Naive thymus-derived CD4-positive, alpha-beta T cell (primary cell): Measurements from ENCODE around the gene BBS2. TPM values are rescaled to one million over a fixed set of nuclear protein-coding genes. Genes with fewer than 3 reads are reported as not detected.
A peak's percentile ranks its signal among the peaks of the same experiment; 100 is the strongest.

ENCODE experiments used
- ATAC-seq: fragments of 150-1000 bp; cut with Tn5 transposase; 2 replicates; pipeline ENCODE4 v1.10.0; 2021; ENCODE audit warnings: mild to moderate bottlenecking, moderate library complexity
- CTCF ChIA-PET: fragments of 350-600 bp; sonication (Branson Sonifier 250); formaldehyde crosslinking; loops from one replicate; lab custom pipeline; 2021; ENCODE audit warnings: antibody characterized with exemption; lab: Charles Lee
- POLR2A ChIA-PET: fragments of 350-600 bp; sonication (Branson Sonifier 250); formaldehyde crosslinking; loops from one replicate; lab custom pipeline; 2021; ENCODE audit warnings: antibody characterized with exemption, inconsistent platforms; lab: Charles Lee
- DNase-seq, 9 donors: peaks; one replicate each; pipeline versions ENCODE4 v3.0.0 to v3.0.0-alpha.2; 2020 to 2022; ENCODE audit warnings: mixed read lengths in 1 of 9
- H3K27ac ChIP-seq: one replicate; pipeline ENCODE4 v1.7.0; 2013; ENCODE audit warnings: mild to moderate bottlenecking, low read depth, low read length, moderate library complexity
- H3K27me3 ChIP-seq, 2 donors: one replicate each; pipeline ENCODE4 v1.7.0; 2013; ENCODE audit warnings: low read length in 2 of 2, mild to moderate bottlenecking in 2 of 2, moderate library complexity in 2 of 2; ENCODE audit not compliant: control insufficient read depth in 2 of 2, insufficient read depth in 2 of 2
- H3K36me3 ChIP-seq, 3 experiments: 1 replicate in 2 of 3; 2 replicates in 1 of 3; pipeline ENCODE4 v1.7.0; 2013; ENCODE audit warnings: low read length in 3 of 3, mild to moderate bottlenecking in 3 of 3, moderate library complexity in 1 of 3; ENCODE audit not compliant: insufficient read depth in 3 of 3, control insufficient read depth in 2 of 3
- H3K4me1 ChIP-seq, 2 donors: one replicate each; pipeline ENCODE4 v1.7.0; 2013; ENCODE audit warnings: low read length in 2 of 2, mild to moderate bottlenecking in 2 of 2, moderate library complexity in 1 of 2; ENCODE audit not compliant: control insufficient read depth in 2 of 2, insufficient read depth in 2 of 2
- H3K4me3 ChIP-seq: 2 replicates; pipeline ENCODE4 v1.7.0; 2013; ENCODE audit warnings: mild to moderate bottlenecking, low read length
- H3K9me3 ChIP-seq, 3 experiments: 1 replicate in 2 of 3; 2 replicates in 1 of 3; pipeline ENCODE4 v1.7.0; 2013; ENCODE audit warnings: low read length in 3 of 3; ENCODE audit not compliant: control insufficient read depth in 2 of 3
- H3K27ac Mint-ChIP-seq, 9 donors: one replicate each; pipeline ENCODE4 v1.8.0; 2020 to 2022; ENCODE audit warnings: mixed read lengths in 9 of 9, mild to moderate bottlenecking in 8 of 9, moderate library complexity in 5 of 9, inconsistent platforms in 2 of 9
- H3K27me3 Mint-ChIP-seq, 5 donors: one replicate each; pipeline ENCODE4 v1.8.0; 2021 to 2022; ENCODE audit warnings: mixed read lengths in 5 of 5, mild to moderate bottlenecking in 1 of 5
- H3K36me3 Mint-ChIP-seq, 5 donors: one replicate each; pipeline ENCODE4 v1.8.0; 2020 to 2022; ENCODE audit warnings: mixed read lengths in 5 of 5, mild to moderate bottlenecking in 3 of 5, inconsistent platforms in 1 of 5
- H3K4me1 Mint-ChIP-seq, 7 donors: one replicate each; pipeline ENCODE4 v1.8.0; 2020 to 2022; ENCODE audit warnings: mixed read lengths in 7 of 7, mild to moderate bottlenecking in 3 of 7, inconsistent platforms in 1 of 7
- H3K4me3 Mint-ChIP-seq, 10 donors: one replicate each; pipeline ENCODE4 v1.8.0; 2020 to 2022; ENCODE audit warnings: mild to moderate bottlenecking in 10 of 10, mixed read lengths in 10 of 10, moderate library complexity in 6 of 10, inconsistent platforms in 2 of 10
- H3K9me3 Mint-ChIP-seq, 11 donors: one replicate each; pipeline ENCODE4 v1.8.0; 2020 to 2022; ENCODE audit warnings: mixed read lengths in 11 of 11, mild to moderate bottlenecking in 4 of 11, inconsistent platforms in 1 of 11, moderate library complexity in 1 of 11
- intact Hi-C, 2 donors: fragments of 100-400 bp; cut with micrococcal nuclease; formaldehyde crosslinking; loops; one replicate each; pipeline ENCODE4 v1.15.1; 2023
- polyA plus RNA-seq, 2 donors: library from polyadenylated mRNA; unstranded; fragments of 300-500 nt; fragmentation: Illumina TruSeq; gene quantifications; one replicate each; pipeline ENCODE4 v1.2.3, GENCODE V29; 2021
- total RNA-seq, 6 experiments: library from RNA in 5 of 6; stranded (reverse) in 5 of 6; gene quantifications; 1 replicate in 5 of 6; 2 replicates in 1 of 6; pipeline ENCODE4 v1.2.3 and lab custom pipeline; 2021 to 2026

Gene BBS2
- total and polyA plus RNA-seq, 7 experiments from 2014 or later = 14.7 to 130 (median 72.2) TPM

GRCh38 chr16:56515665-56516064 lies 4.2 kb downstream of the BBS2 start:
- Histone ChIP-seq H3K36me3 (peaks cover 1 to 19% (median 8%) of the 10 kb centered on the region in 3 experiments), H3K27ac (no peak overlapping the region), H3K4me1 (peaks cover 7 to 25% of the 10 kb centered on the region in 2 donors), H3K4me3 (no peak overlapping the region), H3K9me3 (no peaks in the 10 kb centered on the region), H3K27me3 (no peaks in the 10 kb centered on the region)
- intact Hi-C loops = loop anchor here in 1 of 2 donors (5.0 to 10.0 kb wide), 2 partner anchors 419 to 672 kb away; partner anchors contain the start of genes HERPUD1, PSME3IP1 and RSPRY1
- H3K27ac Mint-ChIP-seq = peak overlapping the region in 2 of 9 donors; percentile 43 to 46
- ChIA-PET POLR2A (no interaction called here), CTCF (interaction anchor here (0.8 kb wide), 1 partner anchor 58 kb away, joined by 3 read pairs; no protein-coding TSS in a partner anchor)
- peaks cover 0 to 28% (median 9%) of the 10 kb centered on the region in 5 donors for H3K36me3 Mint-ChIP-seq
- no peak for ATAC-seq
- H3K9me3 Mint-ChIP-seq = peaks cover 0 to 2% (median 0%) of the 10 kb centered on the region in 11 donors
- no peak for DNase-seq
- peak overlapping the region in 2 of 10 donors; percentile 13 to 31 for H3K4me3 Mint-ChIP-seq
- peaks cover 17 to 81% (median 72%) of the 10 kb centered on the region in 7 donors for H3K4me1 Mint-ChIP-seq
- H3K27me3 Mint-ChIP-seq = no peaks in the 10 kb centered on the region

GRCh38 chr16:56514845-56515244 lies 5.0 kb downstream of the BBS2 start:
- ChIA-PET CTCF (interaction anchor here (0.6 to 2.7 kb wide), 8 partner anchors 10 to 194 kb away, joined by 3 to 26 read pairs (median 4); no protein-coding TSS in a partner anchor), POLR2A (interaction anchor here (0.6 kb wide), 1 partner anchor 187 kb away, joined by 3 read pairs; no protein-coding TSS in a partner anchor)
- Histone ChIP-seq H3K4me3 (no peak overlapping the region), H3K36me3 (peaks cover 9 to 27% (median 13%) of the 10 kb centered on the region in 3 experiments), H3K27ac (no peak overlapping the region), H3K9me3 (no peaks in the 10 kb centered on the region), H3K27me3 (no peaks in the 10 kb centered on the region), H3K4me1 (peaks cover 0 to 19% of the 10 kb centered on the region in 2 donors)
- intact Hi-C loops = loop anchor here (1.0 to 10.0 kb wide), 9 partner anchors 32 to 672 kb away; partner anchors contain the start of genes HERPUD1 (in 1 of the 2), MT1X (in 1 of the 2), PSME3IP1 (in 1 of the 2) and RSPRY1 (in 1 of the 2)
- Mint-ChIP-seq H3K27ac (peak overlapping the region in 5 of 9 donors; percentile 14 to 55 (median 46)), H3K36me3 (peaks cover 0 to 33% (median 13%) of the 10 kb centered on the region in 5 donors), H3K4me1 (peaks cover 10 to 75% (median 64%) of the 10 kb centered on the region in 7 donors), H3K27me3 (no peaks in the 10 kb centered on the region), H3K9me3 (peaks cover 0 to 2% (median 0%) of the 10 kb centered on the region in 11 donors), H3K4me3 (peak overlapping the region in 2 of 10 donors; percentile 10 to 24)
- DNase-seq = no peak
- ATAC-seq = no peak

DNA sequence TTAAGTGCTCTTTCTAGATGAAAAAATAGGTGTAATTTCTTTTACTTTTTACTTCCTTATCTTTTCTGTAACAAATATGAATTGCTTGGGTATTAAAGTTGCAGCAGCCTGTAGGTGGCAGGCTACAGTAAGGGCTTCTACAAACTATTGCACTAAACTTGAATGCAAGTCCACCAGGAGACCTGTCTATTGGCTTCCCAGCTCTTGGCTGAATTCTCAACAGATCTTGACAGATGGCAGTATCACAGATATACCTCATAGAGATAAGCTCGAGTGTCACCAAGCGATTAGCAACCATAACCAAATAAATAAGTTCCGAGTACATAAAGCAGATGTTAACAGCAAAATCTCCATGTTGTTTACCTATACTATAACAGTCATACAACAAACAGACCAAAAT lies 5.9 kb downstream of the BBS2 start:
- H3K36me3 Mint-ChIP-seq = peaks cover 0 to 36% (median 15%) of the 10 kb centered on the region in 5 donors
- H3K27me3 ChIP-seq = no peaks in the 10 kb centered on the region
- H3K4me3 Mint-ChIP-seq = peak overlapping the region in 2 of 10 donors; percentile 3 to 6
- H3K27me3 Mint-ChIP-seq = no peaks in the 10 kb centered on the region
- CTCF ChIA-PET = interaction anchor here (0.6 to 2.7 kb wide), 8 partner anchors 20 to 195 kb away, joined by 3 to 26 read pairs (median 3); no protein-coding TSS in a partner anchor
- H3K4me3 ChIP-seq = no peak overlapping the region
- H3K4me1 ChIP-seq = peaks cover 0 to 19% of the 10 kb centered on the region in 2 donors
- H3K9me3 ChIP-seq = no peaks in the 10 kb centered on the region
- H3K27ac Mint-ChIP-seq = peak overlapping the region in 1 of 9 donors; percentile 39
- DNase-seq (peak in 7 of 9 donors; percentile 37 to 64 (median 56)), ATAC-seq (peak; percentile 92)
- intact Hi-C loops = loop anchor here (1.0 to 10.0 kb wide), 8 partner anchors 33 to 421 kb away; partner anchors contain the start of genes HERPUD1 (in 1 of the 2) and MT1X (in 1 of the 2)
- peaks cover 10 to 77% (median 64%) of the 10 kb centered on the region in 7 donors for H3K4me1 Mint-ChIP-seq
- POLR2A ChIA-PET = interaction anchor here (1.7 kb wide), 1 partner anchor 166 kb away, joined by 6 read pairs; no protein-coding TSS in a partner anchor
- no peak overlapping the region for H3K27ac ChIP-seq
- peaks cover 0 to 2% (median 0%) of the 10 kb centered on the region in 11 donors for H3K9me3 Mint-ChIP-seq
- H3K36me3 ChIP-seq = peaks cover 14 to 30% (median 16%) of the 10 kb centered on the region in 3 experiments

- no peaks in the 10 kb centered on the region for H3K9me3 ChIP-seq
- ChIA-PET POLR2A (interaction anchor here (1.7 kb wide), 1 partner anchor 166 kb away, joined by 6 read pairs; no protein-coding TSS in a partner anchor), CTCF (interaction anchor here (1.7 to 2.7 kb wide), 3 partner anchors 59 to 189 kb away, joined by 3 to 26 read pairs (median 11); no protein-coding TSS in a partner anchor)
- H3K4me1 Mint-ChIP-seq = peaks cover 8 to 68% (median 55%) of the 10 kb centered on the region in 7 donors
- no peak overlapping the region for H3K4me3 ChIP-seq
- H3K27me3 Mint-ChIP-seq = no peaks in the 10 kb centered on the region
- H3K27ac ChIP-seq = no peak overlapping the region
- DNase-seq = no peak
- H3K27me3 ChIP-seq = no peaks in the 10 kb centered on the region
- peaks cover 16 to 38% (median 19%) of the 10 kb centered on the region in 3 experiments for H3K36me3 ChIP-seq
- H3K27ac Mint-ChIP-seq = peak overlapping the region in 1 of 9 donors; percentile 9
- peak overlapping the region in 1 of 10 donors; percentile 8 for H3K4me3 Mint-ChIP-seq
- no peak for ATAC-seq
- peaks cover 0 to 45% (median 19%) of the 10 kb centered on the region in 5 donors for H3K36me3 Mint-ChIP-seq
- peaks cover 0 to 2% (median 0%) of the 10 kb centered on the region in 11 donors for H3K9me3 Mint-ChIP-seq
- H3K4me1 ChIP-seq = peaks cover 0 to 11% of the 10 kb centered on the region in 2 donors
- intact Hi-C loops = loop anchor here in 1 of 2 donors (5.0 to 10.0 kb wide), 2 partner anchors 34 to 422 kb away; partner anchors contain the start of gene HERPUD1
These were observed 6.7 kb downstream of the BBS2 start for GRCh38 chr16:56513091-56513490.

GRCh38 chr16:56512025-56512424 lies 7.8 kb downstream of the BBS2 start:
- H3K4me3 ChIP-seq = no peak overlapping the region
- no peaks in the 10 kb centered on the region for H3K9me3 ChIP-seq
- intact Hi-C loops = loop anchor here in 1 of 2 donors (5.0 to 10.0 kb wide), 2 partner anchors 35 to 423 kb away; partner anchors contain the start of gene HERPUD1
- POLR2A ChIA-PET = no interaction called here
- DNase-seq (no peak), ATAC-seq (no peak)
- CTCF ChIA-PET = interaction anchor here (0.7 kb wide), 1 partner anchor 234 kb away, joined by 3 read pairs; no protein-coding TSS in a partner anchor
- peaks cover 4 to 54% (median 25%) of the 10 kb centered on the region in 5 donors for H3K36me3 Mint-ChIP-seq
- H3K36me3 ChIP-seq = peaks cover 19 to 47% (median 22%) of the 10 kb centered on the region in 3 experiments
- no peak overlapping the region for H3K27ac Mint-ChIP-seq
- H3K4me3 Mint-ChIP-seq = no peak overlapping the region
- H3K4me1 Mint-ChIP-seq = peaks cover 8 to 59% (median 45%) of the 10 kb centered on the region in 7 donors
- H3K27me3 ChIP-seq = no peaks in the 10 kb centered on the region
- no peak overlapping the region for H3K27ac ChIP-seq
- peaks cover 0 to 1% of the 10 kb centered on the region in 2 donors for H3K4me1 ChIP-seq
- H3K27me3 Mint-ChIP-seq = no peaks in the 10 kb centered on the region
- H3K9me3 Mint-ChIP-seq = peaks cover 0 to 2% (median 0%) of the 10 kb centered on the region in 11 donors

DNA sequence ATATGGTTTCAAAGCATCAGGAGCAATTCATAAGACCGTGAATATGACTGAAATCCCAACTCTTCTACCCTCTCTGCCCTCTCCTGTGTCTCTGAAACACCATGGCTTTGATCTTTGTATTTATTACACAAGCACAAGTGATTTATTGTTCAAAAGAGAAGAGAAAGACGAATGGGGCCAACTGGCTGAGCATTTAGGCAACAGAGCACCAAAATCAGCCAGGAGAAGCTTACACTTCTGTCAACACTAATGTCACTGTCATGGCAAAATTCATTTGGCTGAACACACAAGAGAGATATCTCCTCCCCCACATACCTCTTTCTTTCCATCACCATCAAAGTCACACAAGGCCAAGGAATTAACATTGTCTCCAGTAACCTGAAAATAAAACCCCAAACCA lies 9.3 kb downstream of the BBS2 start:
- Mint-ChIP-seq H3K27me3 (no peaks in the 10 kb centered on the region), H3K36me3 (peaks cover 4 to 69% (median 37%) of the 10 kb centered on the region in 5 donors), H3K9me3 (peaks cover 0 to 2% (median 0%) of the 10 kb centered on the region in 11 donors), H3K4me1 (peaks cover 8 to 44% (median 31%) of the 10 kb centered on the region in 7 donors), H3K27ac (peak overlapping the region in 2 of 9 donors; percentile 7 to 61), H3K4me3 (no peak overlapping the region)
- no peaks in the 10 kb centered on the region for H3K27me3 ChIP-seq
- no peaks in the 10 kb centered on the region for H3K9me3 ChIP-seq
- intact Hi-C loops = loop anchor here in 1 of 2 donors (5.0 to 10.0 kb wide), 2 partner anchors 37 to 424 kb away; partner anchors contain the start of gene HERPUD1
- DNase-seq (no peak), ATAC-seq (no peak)
- no peak overlapping the region for H3K27ac ChIP-seq
- no peaks in the 10 kb centered on the region for H3K4me1 ChIP-seq
- POLR2A ChIA-PET = no interaction called here
- peaks cover 22 to 57% (median 27%) of the 10 kb centered on the region in 3 experiments for H3K36me3 ChIP-seq
- CTCF ChIA-PET = no interaction called here
- H3K4me3 ChIP-seq = no peak overlapping the region
